PFSK-1 (cell line): ENCODE results near the gene CPNE9.

Experiments
- FOXP2 ChIP-seq: optimal IDR thresholded peaks from 2 replicates; pipeline ENCODE3; 2011; ENCODE audit warnings: borderline replicate concordance, control low read depth, inconsistent platforms; ENCODE audit not compliant: insufficient read depth; ENCODE audit errors: extremely low read length, extremely low read depth
- POLR2AphosphoS5 ChIP-seq: IDR thresholded peaks from 2 replicates; pipeline ENCODE4 v1.6.1; 2012; ENCODE audit warnings: low read depth, mild to moderate bottlenecking, control low read depth, low read length, moderate library complexity
- SIN3A ChIP-seq: IDR thresholded peaks from 2 replicates; pipeline ENCODE4 v1.6.1; 2012; ENCODE audit warnings: mild to moderate bottlenecking, low read length, moderate library complexity, borderline replicate concordance; ENCODE audit not compliant: insufficient read depth
- TAF1 ChIP-seq: IDR thresholded peaks from 2 replicates; pipeline ENCODE4 v1.6.1; 2012; ENCODE audit warnings: low read length, control low read depth, borderline replicate concordance; ENCODE audit not compliant: insufficient read depth
- TF ChIP-seq, protein P1 (sequence below), 2 experiments: IDR thresholded peaks; 2 replicates each; pipeline versions ENCODE4 v1.6.1 to v1.8.0; 2011 to 2012; ENCODE audit warnings: low read depth in 2 of 2, low read length in 2 of 2, control low read depth in 1 of 2, inconsistent platforms in 1 of 2, mild to moderate bottlenecking in 1 of 2, moderate library complexity in 1 of 2; ENCODE audit not compliant: insufficient read depth in 1 of 2

Gene CPNE9

GRCh38 chr3:9715136-9715535 is 11.5 kb downstream of the CPNE9 start:
- TF ChIP-seq, protein P1, sequence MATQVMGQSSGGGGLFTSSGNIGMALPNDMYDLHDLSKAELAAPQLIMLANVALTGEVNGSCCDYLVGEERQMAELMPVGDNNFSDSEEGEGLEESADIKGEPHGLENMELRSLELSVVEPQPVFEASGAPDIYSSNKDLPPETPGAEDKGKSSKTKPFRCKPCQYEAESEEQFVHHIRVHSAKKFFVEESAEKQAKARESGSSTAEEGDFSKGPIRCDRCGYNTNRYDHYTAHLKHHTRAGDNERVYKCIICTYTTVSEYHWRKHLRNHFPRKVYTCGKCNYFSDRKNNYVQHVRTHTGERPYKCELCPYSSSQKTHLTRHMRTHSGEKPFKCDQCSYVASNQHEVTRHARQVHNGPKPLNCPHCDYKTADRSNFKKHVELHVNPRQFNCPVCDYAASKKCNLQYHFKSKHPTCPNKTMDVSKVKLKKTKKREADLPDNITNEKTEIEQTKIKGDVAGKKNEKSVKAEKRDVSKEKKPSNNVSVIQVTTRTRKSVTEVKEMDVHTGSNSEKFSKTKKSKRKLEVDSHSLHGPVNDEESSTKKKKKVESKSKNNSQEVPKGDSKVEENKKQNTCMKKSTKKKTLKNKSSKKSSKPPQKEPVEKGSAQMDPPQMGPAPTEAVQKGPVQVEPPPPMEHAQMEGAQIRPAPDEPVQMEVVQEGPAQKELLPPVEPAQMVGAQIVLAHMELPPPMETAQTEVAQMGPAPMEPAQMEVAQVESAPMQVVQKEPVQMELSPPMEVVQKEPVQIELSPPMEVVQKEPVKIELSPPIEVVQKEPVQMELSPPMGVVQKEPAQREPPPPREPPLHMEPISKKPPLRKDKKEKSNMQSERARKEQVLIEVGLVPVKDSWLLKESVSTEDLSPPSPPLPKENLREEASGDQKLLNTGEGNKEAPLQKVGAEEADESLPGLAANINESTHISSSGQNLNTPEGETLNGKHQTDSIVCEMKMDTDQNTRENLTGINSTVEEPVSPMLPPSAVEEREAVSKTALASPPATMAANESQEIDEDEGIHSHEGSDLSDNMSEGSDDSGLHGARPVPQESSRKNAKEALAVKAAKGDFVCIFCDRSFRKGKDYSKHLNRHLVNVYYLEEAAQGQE (IDR thresholded peaks at IDR 0.05; ENCODE audit: insufficient read depth in 1 of 2, low read depth in 2 of 2, low read length in 2 of 2) = no peak
- TF ChIP-seq POLR2AphosphoS5 (no peak), SIN3A (no peak), TAF1 (no peak), FOXP2 (no peak)

DNA sequence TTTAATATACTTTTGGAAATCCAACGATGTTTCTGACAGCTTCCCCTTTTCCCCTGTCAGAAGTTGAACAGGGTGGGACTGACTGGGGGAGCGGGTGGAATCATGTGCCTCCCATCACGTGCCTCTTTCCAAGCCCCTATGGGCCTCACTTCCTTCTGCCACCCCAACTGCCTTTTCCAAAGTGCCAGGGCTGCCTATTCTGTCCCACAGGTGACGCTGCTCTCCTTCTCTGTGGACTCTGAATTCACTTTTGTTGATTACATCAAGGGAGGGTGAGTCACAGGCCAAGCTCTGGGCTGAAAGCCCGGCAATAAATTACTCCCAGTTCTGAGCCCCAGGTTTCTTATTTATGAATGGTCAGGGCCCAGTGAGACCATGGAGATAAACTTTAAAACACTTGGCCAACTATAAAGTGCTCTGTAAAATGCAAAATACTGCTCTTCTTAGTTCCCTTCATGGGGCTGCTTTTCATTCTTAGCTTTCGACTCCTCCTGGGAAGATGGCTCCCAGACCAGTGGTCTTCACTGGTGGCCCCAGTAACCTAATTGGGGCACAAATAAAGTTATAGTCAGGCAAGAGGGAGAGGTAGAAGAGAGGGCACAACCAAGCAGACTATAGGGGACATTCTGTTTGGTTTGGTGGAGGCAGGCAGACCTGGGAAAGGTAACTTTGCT is 12.3 kb downstream of the CPNE9 start:
- TF ChIP-seq POLR2AphosphoS5 = no peak
- peak; percentile 70 for TF ChIP-seq FOXP2

GRCh38 chr3:9716801-9717555 is 13.3 kb downstream of the CPNE9 start:
- TF ChIP-seq TAF1 = no peak

DNA sequence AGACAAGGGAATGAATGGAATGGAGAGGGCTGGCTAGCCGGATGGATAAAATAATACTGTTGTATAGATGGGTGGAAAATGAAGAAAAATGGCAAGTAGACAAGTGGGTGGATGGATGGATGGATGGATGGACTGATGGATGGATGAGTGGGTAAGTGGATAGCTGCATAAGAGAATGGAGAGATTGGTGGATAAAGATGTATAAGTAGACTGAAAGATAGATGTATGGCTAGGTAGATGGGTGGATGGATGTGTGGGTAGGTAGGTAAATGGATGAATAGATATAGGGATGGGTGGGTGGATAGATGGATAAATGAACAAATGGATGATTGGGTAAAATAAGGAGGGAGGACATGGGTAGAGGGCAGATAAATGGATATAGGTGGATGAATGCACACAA is 13.9 kb downstream of the CPNE9 start:
- TF ChIP-seq, protein P1 (IDR thresholded peaks at IDR 0.05; ENCODE audit: insufficient read depth in 1 of 2, low read depth in 2 of 2, low read length in 2 of 2) = no peak
- no peak for TF ChIP-seq POLR2AphosphoS5
- TF ChIP-seq SIN3A = no peak
- no peak for TF ChIP-seq TAF1
- TF ChIP-seq FOXP2 = no peak

GRCh38 chr3:9718118-9718517 is 14.5 kb downstream of the CPNE9 start:
- TF ChIP-seq, protein P1 (IDR thresholded peaks at IDR 0.05; ENCODE audit: insufficient read depth in 1 of 2, low read depth in 2 of 2, low read length in 2 of 2) = no peak
- no peak for TF ChIP-seq POLR2AphosphoS5
- no peak for TF ChIP-seq SIN3A
- no peak for TF ChIP-seq FOXP2
- no peak for TF ChIP-seq TAF1

- TF ChIP-seq, protein P1 (IDR thresholded peaks at IDR 0.05; ENCODE audit: insufficient read depth in 1 of 2, low read depth in 2 of 2, low read length in 2 of 2) = no peak
- TF ChIP-seq POLR2AphosphoS5 = no peak
- TF ChIP-seq FOXP2 = no peak
- TF ChIP-seq TAF1 = no peak
- no peak for TF ChIP-seq SIN3A
Measured at GRCh38 chr3:9721015-9721699, 17.5 kb downstream of the CPNE9 start.
